Erythroblast (primary cell): ENCODE data around the gene RUFY3.

ENCODE experiments used
- GATA1 ChIP-seq: IDR thresholded peaks from 2 replicates; pipeline ENCODE4 v1.6.1; 2011; ENCODE audit warnings: low read depth, mild to moderate bottlenecking, control low read depth, low read length, moderate library complexity
- POLR2A ChIP-seq: IDR thresholded peaks from 2 replicates; pipeline ENCODE4 v1.6.1; 2011; ENCODE audit warnings: mild to moderate bottlenecking, low read length

DNA sequence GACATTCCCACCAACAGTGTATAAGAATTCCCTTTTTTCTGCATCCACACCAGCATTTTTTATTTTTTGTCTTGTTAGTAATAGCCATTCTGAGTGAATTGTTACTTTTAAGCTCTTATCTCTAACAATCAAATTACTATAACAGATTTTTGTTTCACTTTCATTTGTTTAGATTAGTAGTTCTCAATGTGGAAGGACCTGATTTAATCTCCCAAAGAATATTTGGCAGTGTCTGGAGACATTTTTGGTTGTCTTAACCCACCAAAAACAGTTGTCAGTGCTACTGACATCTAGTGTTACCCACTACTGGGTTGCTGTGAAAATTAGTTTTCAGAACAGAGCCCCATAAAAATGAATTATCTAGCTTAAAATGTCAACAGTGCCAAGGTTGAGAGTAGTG is 37.9 kb downstream of the RUFY3 start:
- TF ChIP-seq POLR2A (no peak), GATA1 (no peak)
